ENCODE data around the gene CANT1. TPM values are rescaled to one million over a fixed set of nuclear protein-coding genes. Genes with fewer than 3 reads are reported as not detected.

CANT1 gene
- total and polyA plus RNA-seq, 12 donors, result 10.3 to 78.3 (median 40.4) TPM

GRCh38 chr17:78980624-78980972, 29.0 kb downstream of the CANT1 start:
- H3K36me3 ChIP-seq (replicated peaks in 1 of 2), result peaks cover 0 to 2% of the 10 kb centered on the region in 2 donors
- H3K9me3 ChIP-seq (replicated peaks in 1 of 3), result no peaks in the 10 kb centered on the region
- H3K27ac ChIP-seq, result peak overlapping the region in 3 of 5 donors; percentile 75 to 89 (median 77)
- intact Hi-C loops (cut with DNase I), result no loop called here
- H3K4me3 ChIP-seq, result no peak overlapping the region
- H3K4me1 ChIP-seq (replicated peaks in 1 of 2), result peaks cover 31 to 47% of the 10 kb centered on the region in 2 donors
- 62 to 85% (median 64%) methylated on average over 5 to 8 of the region's 8 CpGs; no CpG with 5 or more reads in 1 of the 4 donors for WGBS, 4 donors
- peak in 1 of 7 donors; percentile 24 for DNase-seq
- no peak for TF ChIP-seq POLR2A (IDR thresholded peaks at IDR 0.05)
- H3K27me3 ChIP-seq, result no peaks in the 10 kb centered on the region

DNA sequence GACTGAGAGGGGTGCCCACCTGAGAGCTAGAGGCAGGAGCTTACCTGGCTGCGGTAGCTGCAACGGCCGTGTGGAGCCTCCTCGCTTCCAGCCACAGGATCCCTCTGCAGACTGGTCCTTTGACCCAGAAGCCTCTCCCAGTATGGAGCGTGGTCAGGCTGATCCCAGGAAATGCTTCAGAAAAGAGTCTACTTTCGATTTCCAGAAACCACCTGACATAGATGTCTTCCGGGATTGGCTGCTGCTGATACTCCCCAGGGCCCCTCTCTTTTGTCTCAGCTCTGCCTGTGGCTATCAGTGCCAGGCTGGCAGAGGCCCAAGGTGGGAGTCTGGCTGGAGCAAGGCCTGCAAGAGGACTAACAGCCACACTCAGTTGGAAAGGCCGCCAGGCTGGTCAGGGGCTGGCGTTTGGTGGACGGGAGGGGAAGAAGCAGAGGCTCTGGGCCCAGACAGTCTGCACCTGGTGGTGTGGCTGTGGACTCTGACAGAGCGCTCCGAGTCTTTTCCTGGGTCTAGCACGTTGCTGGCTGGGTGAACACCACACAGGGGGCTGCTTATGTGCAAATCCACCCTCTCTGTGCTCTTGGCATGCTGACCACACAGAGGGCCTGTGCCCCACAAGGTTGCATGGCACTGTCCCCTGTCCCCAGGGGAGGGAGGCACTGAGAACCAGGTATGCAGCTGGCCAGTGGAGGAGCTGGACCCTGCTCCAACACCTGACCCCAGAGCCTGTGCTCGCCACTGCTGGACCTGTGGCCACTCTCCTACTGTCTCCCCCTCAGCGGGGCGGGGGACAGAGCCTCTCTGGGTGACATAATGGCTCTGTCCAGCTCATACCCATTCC, 29.6 kb downstream of the CANT1 start, which contains the start of gene LGALS3BP:
LGALS3BP (minus strand) TSS at position 144 of the 844 bp plus-strand sequence. CDS start 2,732 bp downstream, outside the sequence.
- TF ChIP-seq POLR2A (IDR thresholded peaks at IDR 0.05), result peak; percentile 11 to 89
- TF ChIP-seq, protein P1, sequence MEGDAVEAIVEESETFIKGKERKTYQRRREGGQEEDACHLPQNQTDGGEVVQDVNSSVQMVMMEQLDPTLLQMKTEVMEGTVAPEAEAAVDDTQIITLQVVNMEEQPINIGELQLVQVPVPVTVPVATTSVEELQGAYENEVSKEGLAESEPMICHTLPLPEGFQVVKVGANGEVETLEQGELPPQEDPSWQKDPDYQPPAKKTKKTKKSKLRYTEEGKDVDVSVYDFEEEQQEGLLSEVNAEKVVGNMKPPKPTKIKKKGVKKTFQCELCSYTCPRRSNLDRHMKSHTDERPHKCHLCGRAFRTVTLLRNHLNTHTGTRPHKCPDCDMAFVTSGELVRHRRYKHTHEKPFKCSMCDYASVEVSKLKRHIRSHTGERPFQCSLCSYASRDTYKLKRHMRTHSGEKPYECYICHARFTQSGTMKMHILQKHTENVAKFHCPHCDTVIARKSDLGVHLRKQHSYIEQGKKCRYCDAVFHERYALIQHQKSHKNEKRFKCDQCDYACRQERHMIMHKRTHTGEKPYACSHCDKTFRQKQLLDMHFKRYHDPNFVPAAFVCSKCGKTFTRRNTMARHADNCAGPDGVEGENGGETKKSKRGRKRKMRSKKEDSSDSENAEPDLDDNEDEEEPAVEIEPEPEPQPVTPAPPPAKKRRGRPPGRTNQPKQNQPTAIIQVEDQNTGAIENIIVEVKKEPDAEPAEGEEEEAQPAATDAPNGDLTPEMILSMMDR (IDR thresholded peaks at IDR 0.05), result no peak
- intact Hi-C loops (cut with DNase I), result no loop called here
- H3K27ac ChIP-seq, result peak within 1 kb of the TSS in 4 of 5 donors; percentile 47 to 89 (median 76)
- H3K4me3 ChIP-seq, result peak within 1 kb of the TSS in 2 of 4 donors; percentile 32 to 63
- peaks cover 31 to 53% of the 10 kb centered on the region in 2 donors for H3K4me1 ChIP-seq (replicated peaks in 1 of 2)
- H3K27me3 ChIP-seq, result no peaks in the 10 kb centered on the region
- H3K36me3 ChIP-seq (replicated peaks in 1 of 2), result peaks cover 0 to 2% of the 10 kb centered on the region in 2 donors
- 33 to 44% (median 37%) methylated on average over 11 to 16 of the region's 16 CpGs for WGBS, 4 donors
- no peaks in the 10 kb centered on the region for H3K9me3 ChIP-seq (replicated peaks in 1 of 3)
- DNase-seq, result peak; percentile 68 to 95 (median 92)

DNA sequence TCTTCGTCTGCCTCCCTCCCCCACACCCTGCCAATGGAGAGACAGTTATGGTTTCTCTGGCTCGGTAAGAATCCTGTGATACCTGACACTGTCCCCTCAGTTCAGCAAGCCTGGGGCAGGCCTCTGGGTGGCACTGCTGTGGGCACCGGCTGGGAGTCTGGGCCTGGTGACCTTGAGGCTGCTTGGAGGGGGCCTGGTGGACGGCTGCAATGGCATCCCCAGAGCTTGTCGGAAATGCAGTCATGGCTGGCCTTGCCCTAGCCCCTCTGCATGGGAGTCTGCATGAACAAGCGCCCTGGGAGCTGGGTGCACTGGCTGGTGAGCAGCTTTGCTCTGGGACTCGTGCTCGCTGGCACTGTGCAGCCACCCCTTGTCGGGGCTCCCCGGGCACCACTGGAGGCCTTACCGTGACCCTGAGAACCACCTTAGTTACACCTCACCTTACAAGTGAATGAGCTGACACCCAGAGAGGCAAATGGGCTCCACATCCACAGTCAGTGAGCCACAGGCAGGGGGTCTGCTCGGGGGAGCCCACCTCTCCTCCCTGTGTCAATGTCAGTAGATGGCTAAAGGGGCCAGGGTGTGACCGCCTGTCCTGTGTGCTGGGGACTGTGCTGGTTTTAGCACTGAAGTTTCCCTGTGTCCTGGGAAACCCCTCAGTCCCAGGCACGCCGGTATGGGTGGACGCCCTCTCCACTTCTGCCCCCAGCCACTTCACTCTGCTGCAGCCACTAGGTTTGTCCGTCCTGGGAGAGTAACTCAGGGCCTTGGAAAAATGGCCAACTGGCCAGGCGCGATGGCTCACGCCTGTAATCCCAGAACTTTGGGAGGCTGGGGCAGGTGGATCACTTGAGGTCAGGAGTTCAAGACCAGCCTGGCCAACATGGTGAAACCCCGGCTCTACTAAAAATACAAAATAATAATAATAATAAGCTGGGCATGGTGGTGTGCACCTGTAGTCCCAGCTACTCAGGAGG, 31.3 kb downstream of the CANT1 start:
- H3K4me3 ChIP-seq, result peak overlapping the region in 1 of 4 donors; percentile 63
- WGBS, 4 donors, result 42 to 55% (median 46%) methylated on average over 9 to 21 of the region's 21 CpGs
- intact Hi-C loops (cut with DNase I), result no loop called here

GRCh38 chr17:78977681-78977943, 32.0 kb downstream of the CANT1 start:
- H3K27ac ChIP-seq, result peak overlapping the region in 3 of 5 donors; percentile 75 to 89 (median 77)
- intact Hi-C loops (cut with DNase I), result no loop called here
- H3K9me3 ChIP-seq (replicated peaks in 1 of 3), result no peaks in the 10 kb centered on the region
- DNase-seq, result no peak
- peak overlapping the region in 1 of 4 donors; percentile 63 for H3K4me3 ChIP-seq
- 40 to 63% (median 58%) methylated on average over 5 to 8 of the region's 8 CpGs for WGBS, 4 donors
- peaks cover 31 to 53% of the 10 kb centered on the region in 2 donors for H3K4me1 ChIP-seq (replicated peaks in 1 of 2)
- no peaks in the 10 kb centered on the region for H3K27me3 ChIP-seq
- H3K36me3 ChIP-seq (replicated peaks in 1 of 2), result peaks cover 0 to 12% of the 10 kb centered on the region in 2 donors
- no peak for TF ChIP-seq POLR2A (IDR thresholded peaks at IDR 0.05)
- TF ChIP-seq, protein P1 (IDR thresholded peaks at IDR 0.05), result no peak

More for the DNA sequence above, 31.3 kb downstream of the CANT1 start:
- H3K9me3 ChIP-seq (replicated peaks in 1 of 3), result no peaks in the 10 kb centered on the region
- H3K4me1 ChIP-seq (replicated peaks in 1 of 2), result peaks cover 31 to 53% of the 10 kb centered on the region in 2 donors
- peak overlapping the region in 3 of 5 donors; percentile 75 to 89 (median 77) for H3K27ac ChIP-seq
- H3K27me3 ChIP-seq, result no peaks in the 10 kb centered on the region
- peak in 1 of 2 donors; percentile 18 for TF ChIP-seq POLR2A (IDR thresholded peaks at IDR 0.05)
- TF ChIP-seq, protein P1 (IDR thresholded peaks at IDR 0.05), result peak in 4 of 6 experiments; percentile 17 to 36 (median 26)
- DNase-seq, result peak in 6 of 7 donors; percentile 67 to 77 (median 70)
- H3K36me3 ChIP-seq (replicated peaks in 1 of 2), result peaks cover 0 to 12% of the 10 kb centered on the region in 2 donors
